Lower leg skin (tissue), 3 donors: ENCODE measurements around the gene HDAC9.

Experiments
- CTCF ChIP-seq, 3 donors: fragments of 450-650 bp; IDR thresholded peaks; one replicate each; pipeline ENCODE4 v1.5.1; 2016; ENCODE audit warnings: antibody characterized with exemption in 3 of 3, mild to moderate bottlenecking in 3 of 3, moderate library complexity in 2 of 3
- POLR2A ChIP-seq, 2 donors: fragments of 450-650 bp; IDR thresholded peaks; one replicate each; pipeline ENCODE4 v1.6.1; 2016 to 2017; ENCODE audit warnings: antibody characterized with exemption in 2 of 2, mild to moderate bottlenecking in 1 of 2, moderate library complexity in 1 of 2

GRCh38 chr7:18786196-18786727, 290.7 kb downstream of the HDAC9 start:
- TF ChIP-seq CTCF (IDR thresholded peaks at IDR 0.05), result no peak
- no peak for TF ChIP-seq POLR2A (IDR thresholded peaks at IDR 0.05)
